Measurements from ENCODE around the gene SLC25A21. TPM values are rescaled to one million over a fixed set of nuclear protein-coding genes. Genes with fewer than 3 reads are reported as not detected.
A peak's percentile ranks its signal among the peaks of the same experiment; 100 is the strongest.

Gene SLC25A21
- total RNA-seq, 1 experiment from 2014 or later = 7.1 TPM

DNA sequence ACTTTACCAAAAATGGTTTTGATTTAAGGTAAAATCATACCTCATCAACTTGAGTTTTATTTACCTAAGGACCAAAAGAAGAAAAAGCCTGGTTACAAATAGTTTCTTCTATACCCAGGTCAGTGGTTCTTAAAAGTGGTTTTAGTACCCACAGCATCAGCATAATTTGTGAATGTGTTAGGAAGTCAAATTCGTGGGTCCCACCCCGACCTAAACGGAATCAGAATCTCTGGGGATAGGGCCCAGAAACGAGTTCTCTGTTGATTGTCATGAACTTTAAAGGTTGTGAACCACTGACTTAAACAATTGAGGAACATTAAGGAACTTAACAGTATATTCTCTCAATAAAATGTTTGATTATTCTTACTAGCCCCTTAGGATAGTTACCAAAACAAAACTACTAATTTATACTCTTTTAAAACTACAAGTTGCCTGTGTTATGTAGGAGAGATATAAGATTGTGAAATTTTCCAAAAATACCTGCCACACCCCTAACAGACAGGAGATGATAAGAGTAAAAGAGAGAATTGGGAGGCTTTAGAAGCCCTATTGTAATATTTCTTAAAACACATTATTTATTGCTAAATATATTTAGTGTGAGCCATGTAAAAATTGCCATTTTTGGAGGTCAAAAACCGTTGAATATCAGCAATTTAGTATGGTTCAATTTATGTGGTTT lies 669 bp upstream of the SLC25A21 start:
- H3K9me3 ChIP-seq (ENCODE audit: control insufficient read depth, low read depth, low read length) = no peaks in the 10 kb centered on the region
- H3T11ph ChIP-seq (ENCODE audit: low read length) = no peak overlapping the region
- no peaks in the 10 kb centered on the region for H3K79me1 ChIP-seq (ENCODE audit: insufficient read depth, low read depth, low read length, poor library complexity, severe bottlenecking)
- Mint-ChIP-seq H3K4me1 (peaks cover 25 to 40% of the 10 kb centered on the region in 2 experiments), H3K36me3 (ENCODE audit: insufficient read depth in 1 of 3, low read depth in 3 of 3) (no peaks in the 10 kb centered on the region), H3K4me3 (peak overlapping the region; percentile 85 to 95), H3K27ac (peak overlapping the region in 1 of 3 experiments; percentile 99; a peak in 2 of 7 replicates), H3K27me3 (ENCODE audit: low read depth) (no peaks in the 10 kb centered on the region), H3K9me3 (no peaks in the 10 kb centered on the region; a peak in 1 of 5 replicates)
- H4K91ac ChIP-seq (ENCODE audit: insufficient read length, low read depth, low read length) = no peak overlapping the region
- no peak overlapping the region for H4K8ac ChIP-seq (replicated peaks; ENCODE audit: insufficient read length, low read depth, low read length)
- H3K9ac ChIP-seq (ENCODE audit: extremely low read depth, insufficient read length, low read length) = peak overlapping the region; percentile 86
- H2BK5ac ChIP-seq (ENCODE audit: insufficient read length, low read length) = no peak overlapping the region
- H2BK12ac ChIP-seq (ENCODE audit: insufficient read length, low read depth, low read length) = no peak overlapping the region
- H3K14ac ChIP-seq (ENCODE audit: insufficient read depth, low read length) = no peak overlapping the region; the same call in 1 of the 2 replicates
- TF ChIP-seq, protein P1, sequence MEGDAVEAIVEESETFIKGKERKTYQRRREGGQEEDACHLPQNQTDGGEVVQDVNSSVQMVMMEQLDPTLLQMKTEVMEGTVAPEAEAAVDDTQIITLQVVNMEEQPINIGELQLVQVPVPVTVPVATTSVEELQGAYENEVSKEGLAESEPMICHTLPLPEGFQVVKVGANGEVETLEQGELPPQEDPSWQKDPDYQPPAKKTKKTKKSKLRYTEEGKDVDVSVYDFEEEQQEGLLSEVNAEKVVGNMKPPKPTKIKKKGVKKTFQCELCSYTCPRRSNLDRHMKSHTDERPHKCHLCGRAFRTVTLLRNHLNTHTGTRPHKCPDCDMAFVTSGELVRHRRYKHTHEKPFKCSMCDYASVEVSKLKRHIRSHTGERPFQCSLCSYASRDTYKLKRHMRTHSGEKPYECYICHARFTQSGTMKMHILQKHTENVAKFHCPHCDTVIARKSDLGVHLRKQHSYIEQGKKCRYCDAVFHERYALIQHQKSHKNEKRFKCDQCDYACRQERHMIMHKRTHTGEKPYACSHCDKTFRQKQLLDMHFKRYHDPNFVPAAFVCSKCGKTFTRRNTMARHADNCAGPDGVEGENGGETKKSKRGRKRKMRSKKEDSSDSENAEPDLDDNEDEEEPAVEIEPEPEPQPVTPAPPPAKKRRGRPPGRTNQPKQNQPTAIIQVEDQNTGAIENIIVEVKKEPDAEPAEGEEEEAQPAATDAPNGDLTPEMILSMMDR (conservative IDR thresholded peaks at IDR 0.05) = no peak
- no peaks in the 10 kb centered on the region for H3K79me2 ChIP-seq (ENCODE audit: insufficient read depth, low read length)
- H3K4me1 ChIP-seq (ENCODE audit: insufficient read depth, low read length) = peaks cover 10% of the 10 kb centered on the region; the same call in 1 of the 2 replicates
- peaks cover 6% of the 10 kb centered on the region for H3K23me2 ChIP-seq (ENCODE audit: insufficient read length, low read depth, low read length, poor library complexity, severe bottlenecking)
- no CpG with 5 or more reads among the region's 5 CpGs for WGBS (ENCODE audit: extremely low coverage, insufficient read length, low lambda C conversion rate)
- H2AK5ac ChIP-seq (ENCODE audit: insufficient read length, low read length) = no peak overlapping the region
- no peak overlapping the region for H3K18ac ChIP-seq (ENCODE audit: insufficient read length, low read depth, low read length)
- H3K4ac ChIP-seq (ENCODE audit: low read depth, low read length) = no peak overlapping the region
- no peak for DNase-seq
- no peak overlapping the region for H2BK20ac ChIP-seq (ENCODE audit: low read depth, low read length, poor library complexity, severe bottlenecking)
- peak overlapping the region; percentile 34 for H3K4me2 ChIP-seq (ENCODE audit: insufficient read depth, insufficient read length, low read length)
- H3K27me3 ChIP-seq (ENCODE audit: insufficient read depth, low read length) = no peaks in the 10 kb centered on the region
- H3K56ac ChIP-seq (ENCODE audit: insufficient read length, low read depth, low read length) = no peak overlapping the region
- H2BK120ac ChIP-seq (ENCODE audit: low read depth, low read length, poor library complexity, severe bottlenecking) = no peak overlapping the region
- no peak overlapping the region for H2BK15ac ChIP-seq (ENCODE audit: low read depth, low read length)
- H4K20me1 ChIP-seq (ENCODE audit: control insufficient read depth, insufficient read depth, insufficient read length) = no peaks in the 10 kb centered on the region
- H3K23ac ChIP-seq (ENCODE audit: insufficient read length, low read depth, low read length) = no peak overlapping the region
- H2AFZ ChIP-seq (ENCODE audit: low read length) = no peak overlapping the region
- no peak overlapping the region for H4K5ac ChIP-seq (ENCODE audit: insufficient read length, low read depth, low read length)
- H3K27ac ChIP-seq (ENCODE audit: insufficient read length, low read depth, low read length) = no peak overlapping the region

All from H9 (cell line).